Breast epithelium (tissue), 3 donors: ENCODE data around the gene CHMP3.

Experiments
- POLR2AphosphoS5 ChIP-seq, 3 donors: sonication (generic); formaldehyde crosslinking; IDR thresholded peaks; one replicate each; pipeline ENCODE4 v1.6.1; 2017; ENCODE audit warnings: antibody characterized with exemption in 3 of 3
- TF ChIP-seq, protein P1 (sequence below), 3 donors: fragments of 450-650 bp; IDR thresholded peaks; one replicate each; pipeline ENCODE4 v1.5.1; 2016 to 2017; ENCODE audit warnings: antibody characterized with exemption in 3 of 3, mild to moderate bottlenecking in 3 of 3, moderate library complexity in 3 of 3

DNA sequence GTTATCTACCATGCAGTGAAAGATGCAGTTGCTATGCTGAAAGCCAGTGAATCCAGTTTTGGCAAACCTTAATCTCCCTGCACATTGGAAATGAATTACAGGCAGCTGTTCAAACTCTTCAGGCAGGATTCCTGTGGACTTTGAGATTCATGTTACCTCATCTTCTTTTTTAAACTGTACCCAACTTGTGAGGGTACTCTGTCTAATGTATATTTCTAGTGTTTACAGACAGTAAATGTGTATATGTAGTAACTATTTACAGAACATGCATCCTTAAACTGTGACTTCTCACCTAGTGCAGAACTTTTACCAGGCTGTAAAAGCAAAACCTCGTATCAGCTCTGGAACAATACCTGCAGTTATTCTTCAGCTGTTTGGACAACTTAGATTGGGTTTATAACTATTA lies 71.2 kb downstream of the CHMP3 start:
- TF ChIP-seq, protein P1, sequence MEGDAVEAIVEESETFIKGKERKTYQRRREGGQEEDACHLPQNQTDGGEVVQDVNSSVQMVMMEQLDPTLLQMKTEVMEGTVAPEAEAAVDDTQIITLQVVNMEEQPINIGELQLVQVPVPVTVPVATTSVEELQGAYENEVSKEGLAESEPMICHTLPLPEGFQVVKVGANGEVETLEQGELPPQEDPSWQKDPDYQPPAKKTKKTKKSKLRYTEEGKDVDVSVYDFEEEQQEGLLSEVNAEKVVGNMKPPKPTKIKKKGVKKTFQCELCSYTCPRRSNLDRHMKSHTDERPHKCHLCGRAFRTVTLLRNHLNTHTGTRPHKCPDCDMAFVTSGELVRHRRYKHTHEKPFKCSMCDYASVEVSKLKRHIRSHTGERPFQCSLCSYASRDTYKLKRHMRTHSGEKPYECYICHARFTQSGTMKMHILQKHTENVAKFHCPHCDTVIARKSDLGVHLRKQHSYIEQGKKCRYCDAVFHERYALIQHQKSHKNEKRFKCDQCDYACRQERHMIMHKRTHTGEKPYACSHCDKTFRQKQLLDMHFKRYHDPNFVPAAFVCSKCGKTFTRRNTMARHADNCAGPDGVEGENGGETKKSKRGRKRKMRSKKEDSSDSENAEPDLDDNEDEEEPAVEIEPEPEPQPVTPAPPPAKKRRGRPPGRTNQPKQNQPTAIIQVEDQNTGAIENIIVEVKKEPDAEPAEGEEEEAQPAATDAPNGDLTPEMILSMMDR (IDR thresholded peaks at IDR 0.05), result no peak
- no peak for TF ChIP-seq POLR2AphosphoS5 (IDR thresholded peaks at IDR 0.05)
